Astrocyte (in vitro differentiated cells and primary cell): ENCODE data around the gene RNU6-7. TPM values are rescaled to one million over a fixed set of nuclear protein-coding genes. Genes with fewer than 3 reads are reported as not detected.

ENCODE experiments used
- DNase-seq: peaks from one replicate; pipeline ENCODE4 v3.0.0-alpha.2; 2010; ENCODE audit warnings: low read depth
- FAIRE-seq: peaks from 2 replicates; lab custom pipeline; 2011; peaks lifted over from hg19 to GRCh38; lab: Jason Lieb, UNC
- H2AFZ ChIP-seq: 2 replicates; pipeline ENCODE4 v1.6.0; 2012; ENCODE audit warnings: low read depth, low read length, inconsistent platforms
- H3K27ac ChIP-seq: 2 replicates; pipeline ENCODE4 v1.5.1; 2011; ENCODE audit warnings: low read depth, low read length, inconsistent platforms
- H3K27me3 ChIP-seq: 2 replicates; pipeline ENCODE4 v1.6.0; 2011; ENCODE audit warnings: low read length, inconsistent platforms; ENCODE audit not compliant: insufficient read depth
- H3K36me3 ChIP-seq: 2 replicates; pipeline ENCODE4 v1.5.1; 2011; ENCODE audit warnings: low read length, inconsistent platforms; ENCODE audit not compliant: insufficient read depth
- H3K4me1 ChIP-seq: 2 replicates; pipeline ENCODE4 v1.5.1; 2011; ENCODE audit warnings: low read length, inconsistent platforms; ENCODE audit not compliant: insufficient read depth
- H3K4me2 ChIP-seq: 2 replicates; pipeline ENCODE4 v1.6.0; 2012; ENCODE audit warnings: low read length, inconsistent platforms
- H3K4me3 ChIP-seq: 2 replicates; pipeline ENCODE4 v1.5.1; 2011; ENCODE audit warnings: low read depth, mild to moderate bottlenecking, low read length, inconsistent platforms; ENCODE audit not compliant: insufficient read depth
- H3K79me2 ChIP-seq: 2 replicates; pipeline ENCODE4 v1.6.0; 2012; ENCODE audit warnings: mild to moderate bottlenecking, low read length, inconsistent platforms; ENCODE audit not compliant: insufficient read depth
- H3K9ac ChIP-seq: 2 replicates; pipeline ENCODE4 v1.6.0; 2012; ENCODE audit warnings: mild to moderate bottlenecking, low read length, inconsistent platforms
- H3K9me3 ChIP-seq: 2 replicates; pipeline ENCODE4 v1.5.1; 2012; ENCODE audit warnings: low read depth, mild to moderate bottlenecking, low read length, inconsistent platforms; ENCODE audit not compliant: insufficient read depth
- H4K20me1 ChIP-seq: 2 replicates; pipeline ENCODE4 v1.6.0; 2012; ENCODE audit warnings: low read length, inconsistent platforms; ENCODE audit not compliant: insufficient read depth
- H3K27ac Mint-ChIP-seq: one replicate; pipeline ENCODE4 v1.8.0; 2021; ENCODE audit warnings: mild to moderate bottlenecking, mixed read lengths; ENCODE audit not compliant: unreplicated experiment
- H3K27me3 Mint-ChIP-seq: one replicate; pipeline ENCODE4 v1.8.0; 2021; ENCODE audit warnings: low read depth, mixed read lengths; ENCODE audit not compliant: unreplicated experiment
- H3K36me3 Mint-ChIP-seq: one replicate; pipeline ENCODE4 v1.8.0; 2021; ENCODE audit warnings: low read depth, mixed read lengths; ENCODE audit not compliant: unreplicated experiment
- H3K4me1 Mint-ChIP-seq: one replicate; pipeline ENCODE4 v1.8.0; 2021; ENCODE audit warnings: low read depth, mixed read lengths; ENCODE audit not compliant: unreplicated experiment
- H3K4me3 Mint-ChIP-seq: one replicate; pipeline ENCODE4 v1.8.0; 2021; ENCODE audit warnings: mild to moderate bottlenecking, moderate library complexity, mixed read lengths; ENCODE audit not compliant: unreplicated experiment
- H3K9me3 Mint-ChIP-seq: one replicate; pipeline ENCODE4 v1.8.0; 2021; ENCODE audit warnings: mild to moderate bottlenecking, mixed read lengths; ENCODE audit not compliant: unreplicated experiment
- CTCF ChIP-seq: IDR thresholded peaks from 2 replicates; pipeline ENCODE4 v1.5.1; 2011; ENCODE audit warnings: low read depth, mild to moderate bottlenecking, inconsistent platforms, low read length, moderate library complexity; ENCODE audit not compliant: insufficient read depth
- EZH2 ChIP-seq: IDR thresholded peaks from 2 replicates; pipeline ENCODE4 v1.6.1; 2012; ENCODE audit warnings: mild to moderate bottlenecking, low read length, inconsistent platforms; ENCODE audit not compliant: insufficient read depth
- total RNA-seq: library from RNA; stranded (reverse); gene quantifications from 2 replicates; pipeline ENCODE4 v1.2.1, GENCODE V29; 2021

RNU6-7 gene
- total RNA-seq, 1 donor from 2014 or later: not detected

GRCh38 chr14:32208490-32208889 is 6.6 kb downstream of the RNU6-7 start:
- Histone ChIP-seq H3K9ac (no peak overlapping the region), H3K4me3 (no peak overlapping the region), H4K20me1 (no peaks in the 10 kb centered on the region), H3K36me3 (no peaks in the 10 kb centered on the region), H2AFZ (no peak overlapping the region), H3K27me3 (no peaks in the 10 kb centered on the region), H3K79me2 (no peaks in the 10 kb centered on the region), H3K4me1 (peaks cover 5% of the 10 kb centered on the region), H3K9me3 (no peaks in the 10 kb centered on the region), H3K27ac (no peak overlapping the region), H3K4me2 (no peak overlapping the region)
- TF ChIP-seq CTCF (no peak), EZH2 (no peak)
- DNase-seq (no peak), FAIRE-seq (no peak)
- Mint-ChIP-seq H3K9me3 (no peaks in the 10 kb centered on the region), H3K4me3 (no peak overlapping the region), H3K36me3 (no peaks in the 10 kb centered on the region), H3K27me3 (no peaks in the 10 kb centered on the region), H3K27ac (no peak overlapping the region), H3K4me1 (no peaks in the 10 kb centered on the region)

- DNase-seq: no peak
- no peak for FAIRE-seq
Observed at GRCh38 chr14:32209471-32209870, 7.6 kb downstream of the RNU6-7 start.

More at GRCh38 chr14:32209471-32209870, 7.6 kb downstream of the RNU6-7 start:
- H3K4me3 Mint-ChIP-seq: no peak overlapping the region
- TF ChIP-seq CTCF (no peak), EZH2 (no peak)
- H2AFZ ChIP-seq: no peak overlapping the region
- no peaks in the 10 kb centered on the region for H3K36me3 ChIP-seq
- H3K9ac ChIP-seq: no peak overlapping the region
- H4K20me1 ChIP-seq: no peaks in the 10 kb centered on the region
- no peaks in the 10 kb centered on the region for H3K79me2 ChIP-seq
- no peaks in the 10 kb centered on the region for H3K27me3 Mint-ChIP-seq
- no peaks in the 10 kb centered on the region for H3K27me3 ChIP-seq
- H3K9me3 Mint-ChIP-seq: no peaks in the 10 kb centered on the region
- H3K4me3 ChIP-seq: no peak overlapping the region
- H3K4me2 ChIP-seq: no peak overlapping the region
- H3K27ac Mint-ChIP-seq: no peak overlapping the region
- no peaks in the 10 kb centered on the region for H3K9me3 ChIP-seq
- H3K4me1 ChIP-seq: no peaks in the 10 kb centered on the region
- H3K27ac ChIP-seq: no peak overlapping the region
- no peaks in the 10 kb centered on the region for H3K4me1 Mint-ChIP-seq
- no peaks in the 10 kb centered on the region for H3K36me3 Mint-ChIP-seq
